ENCODE results near the gene ANO4.

The ANO4 gene

GRCh38 chr12:100820314-100820713, 25.7 kb downstream of the ANO4 start:
- DNase-seq, result no peak

GRCh38 chr12:100823963-100824362, 29.4 kb downstream of the ANO4 start:
- peak; percentile 18 for DNase-seq

GRCh38 chr12:100824476-100824875, 29.9 kb downstream of the ANO4 start:
- peak; percentile 10 for DNase-seq

- no peak for DNase-seq
Observed at GRCh38 chr12:100826323-100826722, 31.7 kb downstream of the ANO4 start.

- DNase-seq, result peak; percentile 82
Observed at GRCh38 chr12:100827901-100828520, 33.4 kb downstream of the ANO4 start.

GRCh38 chr12:100830003-100830795, 35.6 kb downstream of the ANO4 start:
- no peak for DNase-seq

- DNase-seq, result no peak
Observed at GRCh38 chr12:100833282-100833681, 38.7 kb downstream of the ANO4 start.

- DNase-seq, result no peak
Observed at GRCh38 chr12:100840748-100841147, 46.2 kb downstream of the ANO4 start.

GRCh38 chr12:100842156-100842555, 47.6 kb downstream of the ANO4 start:
- DNase-seq, result no peak

- no peak for DNase-seq
Observed at GRCh38 chr12:100843061-100843460, 48.5 kb downstream of the ANO4 start.

GRCh38 chr12:100845095-100845494, 50.5 kb downstream of the ANO4 start:
- peak; percentile 87 for DNase-seq

- no peak for DNase-seq
Observed at GRCh38 chr12:100851637-100852036, 57.1 kb downstream of the ANO4 start.

- DNase-seq, result peak; percentile 87
Observed at GRCh38 chr12:100857418-100857817, 62.8 kb downstream of the ANO4 start.

GRCh38 chr12:100857971-100858370, 63.4 kb downstream of the ANO4 start:
- DNase-seq, result peak; percentile 17

GRCh38 chr12:100858656-100859055, 64.1 kb downstream of the ANO4 start:
- DNase-seq, result peak; percentile 61

GRCh38 chr12:100859063-100859627, 64.6 kb downstream of the ANO4 start:
- peak; percentile 24 for DNase-seq

GRCh38 chr12:100860611-100861010, 66.0 kb downstream of the ANO4 start:
- peak; percentile 58 for DNase-seq

GRCh38 chr12:100862676-100863075, 68.1 kb downstream of the ANO4 start:
- peak; percentile 34 for DNase-seq

- DNase-seq, result peak; percentile 11
Observed at GRCh38 chr12:100864366-100864765, 69.8 kb downstream of the ANO4 start.

- peak; percentile 64 for DNase-seq
Observed at GRCh38 chr12:100867639-100868393, 73.2 kb downstream of the ANO4 start.

GRCh38 chr12:100868487-100868886, 73.9 kb downstream of the ANO4 start:
- peak; percentile 76 for DNase-seq

GRCh38 chr12:100871195-100871734, 76.7 kb downstream of the ANO4 start:
- peak; percentile 41 for DNase-seq

GRCh38 chr12:100875156-100875555, 80.6 kb downstream of the ANO4 start:
- no peak for DNase-seq

Measured in NCI-H69 (cell line).